Fibroblast of the aortic adventitia (primary cell): ENCODE results near the gene ITM2C. TPM values are rescaled to one million over a fixed set of nuclear protein-coding genes. Genes with fewer than 3 reads are reported as not detected.

ENCODE experiments used
- DNase-seq: peaks from one replicate; pipeline ENCODE4 v3.0.0-alpha.2; 2010; ENCODE audit warnings: low read depth
- H3K4me3 ChIP-seq: 2 replicates; pipeline ENCODE4 v1.5.1; 2011; ENCODE audit warnings: low read depth, mild to moderate bottlenecking, control low read depth, low read length, moderate library complexity
- total RNA-seq: library from RNA; depleted of rRNA; stranded (reverse); fragments of >200 nt; gene quantifications from 2 replicates; pipeline ENCODE4 v1.2.3, GENCODE V29; 2012; ENCODE audit warnings: low replicate concordance
- TF ChIP-seq, protein P1 (sequence below): IDR thresholded peaks from 2 replicates; pipeline ENCODE4 v1.5.1; 2011; ENCODE audit warnings: mild to moderate bottlenecking, low read length, control low read depth, inconsistent platforms; ENCODE audit not compliant: insufficient read depth

Gene ITM2C, protein sequence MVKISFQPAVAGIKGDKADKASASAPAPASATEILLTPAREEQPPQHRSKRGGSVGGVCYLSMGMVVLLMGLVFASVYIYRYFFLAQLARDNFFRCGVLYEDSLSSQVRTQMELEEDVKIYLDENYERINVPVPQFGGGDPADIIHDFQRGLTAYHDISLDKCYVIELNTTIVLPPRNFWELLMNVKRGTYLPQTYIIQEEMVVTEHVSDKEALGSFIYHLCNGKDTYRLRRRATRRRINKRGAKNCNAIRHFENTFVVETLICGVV
- 26.5 and 38.1 TPM in 2 replicates for total RNA-seq

DNA sequence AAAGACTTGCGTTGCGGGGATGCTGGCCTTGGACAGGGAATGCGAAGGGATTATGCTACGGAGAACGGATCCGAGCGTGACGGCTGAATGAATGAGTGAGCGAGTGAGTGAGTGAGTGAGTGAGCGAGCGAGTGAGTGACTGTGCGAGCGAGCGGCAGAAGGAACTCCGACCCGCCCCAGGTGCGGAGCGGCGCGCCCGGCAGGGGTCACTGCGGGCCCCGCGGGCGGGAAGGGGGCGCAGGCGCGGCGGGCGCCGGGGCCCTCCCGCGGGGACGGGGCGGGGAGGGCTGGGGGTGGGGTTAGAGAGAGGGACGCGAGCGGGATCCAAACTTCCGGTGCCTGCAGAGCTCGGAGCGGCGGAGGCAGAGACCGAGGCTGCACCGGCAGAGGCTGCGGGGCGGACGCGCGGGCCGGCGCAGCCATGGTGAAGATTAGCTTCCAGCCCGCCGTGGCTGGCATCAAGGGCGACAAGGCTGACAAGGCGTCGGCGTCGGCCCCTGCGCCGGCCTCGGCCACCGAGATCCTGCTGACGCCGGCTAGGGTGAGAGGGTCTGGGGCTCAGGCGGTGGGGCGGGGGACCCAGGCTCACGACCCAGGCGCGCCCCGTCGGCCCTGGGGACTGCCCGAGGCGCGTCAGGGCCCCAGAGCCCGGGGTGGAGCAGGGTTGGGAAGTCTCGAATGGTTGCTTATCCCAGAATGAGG lies at the start of gene ITM2C:
Gene ITM2C (plus strand): TSS at position 338 of the 702 bp plus-strand sequence. CDS start 84 bp downstream, at position 422.
- peak; percentile 43 for DNase-seq
- TF ChIP-seq, protein P1, sequence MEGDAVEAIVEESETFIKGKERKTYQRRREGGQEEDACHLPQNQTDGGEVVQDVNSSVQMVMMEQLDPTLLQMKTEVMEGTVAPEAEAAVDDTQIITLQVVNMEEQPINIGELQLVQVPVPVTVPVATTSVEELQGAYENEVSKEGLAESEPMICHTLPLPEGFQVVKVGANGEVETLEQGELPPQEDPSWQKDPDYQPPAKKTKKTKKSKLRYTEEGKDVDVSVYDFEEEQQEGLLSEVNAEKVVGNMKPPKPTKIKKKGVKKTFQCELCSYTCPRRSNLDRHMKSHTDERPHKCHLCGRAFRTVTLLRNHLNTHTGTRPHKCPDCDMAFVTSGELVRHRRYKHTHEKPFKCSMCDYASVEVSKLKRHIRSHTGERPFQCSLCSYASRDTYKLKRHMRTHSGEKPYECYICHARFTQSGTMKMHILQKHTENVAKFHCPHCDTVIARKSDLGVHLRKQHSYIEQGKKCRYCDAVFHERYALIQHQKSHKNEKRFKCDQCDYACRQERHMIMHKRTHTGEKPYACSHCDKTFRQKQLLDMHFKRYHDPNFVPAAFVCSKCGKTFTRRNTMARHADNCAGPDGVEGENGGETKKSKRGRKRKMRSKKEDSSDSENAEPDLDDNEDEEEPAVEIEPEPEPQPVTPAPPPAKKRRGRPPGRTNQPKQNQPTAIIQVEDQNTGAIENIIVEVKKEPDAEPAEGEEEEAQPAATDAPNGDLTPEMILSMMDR = peak; percentile 27
- H3K4me3 ChIP-seq = peak within 1 kb of the TSS; percentile 77

DNA sequence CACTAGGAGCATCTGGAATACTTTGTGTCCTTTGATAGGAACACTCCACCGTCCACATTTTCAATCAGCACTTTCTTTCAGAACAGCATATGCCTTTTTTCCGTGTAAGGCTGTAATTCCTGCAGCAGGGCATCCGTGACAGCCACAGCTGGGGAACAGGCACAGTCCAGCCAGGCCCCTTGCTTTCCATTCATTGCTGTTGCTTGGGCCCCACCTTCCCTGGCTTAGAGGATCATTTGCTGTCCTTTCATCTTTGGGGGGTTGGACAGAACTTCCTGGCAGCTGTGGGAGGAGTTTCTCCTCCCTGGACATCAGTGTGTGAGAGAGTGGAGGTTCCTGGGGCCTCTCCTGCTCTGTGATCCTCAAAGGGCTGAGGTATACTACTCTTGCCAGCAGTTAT lies 49.7 kb upstream of the ITM2C start:
- TF ChIP-seq, protein P1 = no peak
- no peak overlapping the region for H3K4me3 ChIP-seq
- no peak for DNase-seq

DNA sequence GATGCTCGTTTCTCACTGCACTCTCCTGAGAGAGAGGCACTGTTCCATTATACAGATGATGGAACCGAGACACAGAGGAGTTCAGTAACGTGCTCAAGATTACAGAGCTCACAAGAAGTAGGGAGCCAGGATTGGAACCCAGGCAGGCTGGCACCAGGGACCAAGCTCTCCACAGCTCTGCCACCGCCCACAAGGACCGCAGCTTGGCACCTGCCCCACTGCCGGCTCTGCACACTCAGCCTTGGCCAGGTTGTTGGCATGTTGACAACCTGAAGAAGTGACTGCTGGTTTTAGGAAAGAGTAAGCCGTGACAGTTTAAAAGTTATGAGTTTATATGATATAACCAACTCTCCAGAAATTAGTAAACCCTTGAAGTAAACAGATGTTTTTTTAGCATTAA lies 48.0 kb upstream of the ITM2C start:
- no peak overlapping the region for H3K4me3 ChIP-seq
- no peak for DNase-seq
- TF ChIP-seq, protein P1 = no peak

DNA sequence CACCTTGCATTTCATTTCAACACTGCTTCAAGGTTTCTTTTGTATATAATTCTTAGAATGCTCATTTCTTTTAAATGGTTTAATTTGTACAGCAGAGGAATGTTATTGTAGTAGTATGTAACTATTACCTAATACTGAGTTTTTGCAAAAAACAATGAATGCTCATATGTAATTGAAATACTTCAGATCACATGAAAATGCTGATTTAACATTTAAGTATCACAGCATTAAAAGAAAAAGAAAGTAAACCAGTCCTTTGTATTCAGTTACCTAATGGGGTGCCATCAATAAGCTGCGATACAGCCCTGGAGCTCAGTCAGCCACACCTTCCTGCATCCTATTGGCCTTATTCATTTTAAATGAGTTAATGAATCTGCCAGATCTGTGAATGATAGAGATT lies 45.3 kb upstream of the ITM2C start:
- H3K4me3 ChIP-seq = no peak overlapping the region
- TF ChIP-seq, protein P1 = no peak
- no peak for DNase-seq

DNA sequence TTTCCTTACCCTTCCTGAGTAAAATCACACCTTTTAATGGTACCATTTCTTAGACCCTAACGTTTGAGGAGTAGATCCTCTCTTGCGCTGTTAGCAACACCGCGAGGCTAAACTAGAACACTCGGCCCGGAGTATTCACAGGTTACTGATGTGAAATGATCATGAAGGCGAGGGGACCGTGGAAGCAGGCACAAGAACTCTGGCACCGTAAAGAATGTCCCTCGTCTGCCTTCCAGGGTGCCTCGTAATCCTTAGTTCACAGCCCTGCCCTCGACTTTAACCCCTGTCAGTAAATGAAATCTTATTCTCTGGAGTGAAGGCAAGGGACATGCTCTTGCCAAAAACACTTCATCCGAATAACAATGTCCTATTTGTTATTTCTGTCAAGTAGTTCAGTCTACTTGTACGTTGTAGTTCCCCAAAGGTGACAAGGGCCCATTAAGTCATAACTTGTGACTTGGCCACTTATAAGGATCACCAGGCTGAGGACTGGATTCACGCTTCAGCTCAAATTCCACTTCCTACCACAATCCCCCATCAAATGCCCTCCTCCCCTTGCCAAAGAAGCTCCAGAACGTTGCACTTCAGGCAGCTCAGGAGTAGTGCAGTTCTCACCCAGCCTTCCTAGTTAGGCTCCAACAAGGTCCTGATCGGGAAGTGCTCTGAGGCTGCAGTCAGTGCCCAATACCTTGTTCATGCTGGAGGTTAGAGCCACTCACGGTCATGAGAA lies 43.3 kb upstream of the ITM2C start:
- TF ChIP-seq, protein P1 = no peak
- no peak overlapping the region for H3K4me3 ChIP-seq

DNA sequence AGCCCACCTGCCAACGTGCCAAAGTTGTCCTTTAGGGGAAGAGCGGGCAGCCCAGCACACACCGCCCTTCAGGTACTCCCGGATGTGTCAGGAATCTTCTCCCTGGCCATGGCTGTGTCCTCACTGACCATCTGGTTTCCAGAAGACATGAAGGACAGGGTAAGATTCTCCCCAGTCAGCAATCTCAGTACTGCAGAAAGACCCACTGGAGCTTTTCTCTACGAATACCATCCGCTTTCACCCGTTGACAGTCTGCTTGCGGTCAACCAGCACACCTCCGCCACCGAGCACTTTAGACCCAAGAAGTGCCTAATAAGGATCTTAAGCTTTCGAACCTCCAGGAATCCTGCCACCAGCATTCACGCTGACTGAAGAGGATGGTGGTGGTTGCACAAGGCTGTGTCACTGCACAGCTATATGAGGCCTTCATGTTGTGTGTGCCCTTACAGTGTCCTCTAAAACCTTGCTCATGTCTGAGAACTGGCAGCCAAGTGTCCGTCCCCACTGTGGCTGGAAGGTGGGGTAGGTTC lies 42.7 kb upstream of the ITM2C start:
- H3K4me3 ChIP-seq = no peak overlapping the region
- no peak for DNase-seq
- TF ChIP-seq, protein P1 = no peak

More for the DNA sequence above, 43.3 kb upstream of the ITM2C start:
- no peak for DNase-seq
